Measurements from ENCODE around the gene TMSB15A.
"Not testable (repeated sequence)": the region's sequence is repeated elsewhere in the genome, so short reads cannot be mapped to it uniquely, and the experiment has no call there.

TMSB15A gene

GRCh38 chrX:102471762-102472220, 44.7 kb downstream of the TMSB15A start, which contains the start of gene TCP11X2:
TSS of gene TCP11X2 (minus strand) at chrX:102471812.
- H2AFZ ChIP-seq (ENCODE audit: low read depth, low read length); H3K79me2 ChIP-seq (ENCODE audit: insufficient read depth, low read length); H3K27ac ChIP-seq (ENCODE audit: low read length); H3K4me3 ChIP-seq (ENCODE audit: low read depth in 1 of 2, low read length in 2 of 2); H4K20me1 ChIP-seq (ENCODE audit: insufficient read depth, low read length); H3K9ac ChIP-seq (ENCODE audit: low read depth, low read length); H3K36me3 ChIP-seq (ENCODE audit: insufficient read depth, low read length); H3K27me3 ChIP-seq (ENCODE audit: insufficient read depth, low read length, poor library complexity); DNase-seq; ATAC-seq (ENCODE audit: insufficient read depth, low read depth); H3K9me3 ChIP-seq (ENCODE audit: insufficient read depth, low read length, severe bottlenecking); H3K4me2 ChIP-seq (ENCODE audit: insufficient read depth, low read length); H3K4me1 ChIP-seq (ENCODE audit: insufficient read depth, low read length): not testable (repeated sequence)

GRCh38 chrX:102470215-102470614, 46.3 kb downstream of the TMSB15A start:
- H3K27ac ChIP-seq (ENCODE audit: low read length); DNase-seq; H3K79me2 ChIP-seq (ENCODE audit: insufficient read depth, low read length); H3K9me3 ChIP-seq (ENCODE audit: insufficient read depth, low read length, severe bottlenecking); H3K27me3 ChIP-seq (ENCODE audit: insufficient read depth, low read length, poor library complexity); H3K4me1 ChIP-seq (ENCODE audit: insufficient read depth, low read length); H4K20me1 ChIP-seq (ENCODE audit: insufficient read depth, low read length); H2AFZ ChIP-seq (ENCODE audit: low read depth, low read length); H3K9ac ChIP-seq (ENCODE audit: low read depth, low read length); H3K4me3 ChIP-seq (ENCODE audit: low read depth in 1 of 2, low read length in 2 of 2); H3K4me2 ChIP-seq (ENCODE audit: insufficient read depth, low read length); ATAC-seq (ENCODE audit: insufficient read depth, low read depth); H3K36me3 ChIP-seq (ENCODE audit: insufficient read depth, low read length): not testable (repeated sequence)
